ENCODE measurements around the gene EIF3J.

The EIF3J gene

DNA sequence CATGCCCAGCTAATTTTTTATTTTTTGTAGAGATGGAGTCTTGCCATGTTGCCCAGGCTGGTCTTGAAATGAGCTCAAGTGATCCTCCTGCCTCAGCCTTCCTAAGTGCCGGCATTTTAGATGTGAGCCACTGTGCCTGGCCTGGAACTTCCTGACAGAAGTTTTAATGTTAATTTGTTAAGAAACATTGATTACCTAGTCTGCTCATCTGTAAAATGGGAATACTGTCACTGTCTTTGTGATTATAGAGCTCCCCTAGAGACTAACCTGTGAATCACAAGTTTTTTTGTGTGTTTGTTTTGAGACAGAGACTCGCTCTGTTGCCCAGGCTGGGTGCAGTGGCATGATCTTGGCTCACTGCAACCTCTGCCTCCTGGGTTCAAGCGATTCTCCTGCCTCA lies 4.3 kb upstream of the EIF3J start:
- ATAC-seq, result no peak
- TF ChIP-seq, protein P1, sequence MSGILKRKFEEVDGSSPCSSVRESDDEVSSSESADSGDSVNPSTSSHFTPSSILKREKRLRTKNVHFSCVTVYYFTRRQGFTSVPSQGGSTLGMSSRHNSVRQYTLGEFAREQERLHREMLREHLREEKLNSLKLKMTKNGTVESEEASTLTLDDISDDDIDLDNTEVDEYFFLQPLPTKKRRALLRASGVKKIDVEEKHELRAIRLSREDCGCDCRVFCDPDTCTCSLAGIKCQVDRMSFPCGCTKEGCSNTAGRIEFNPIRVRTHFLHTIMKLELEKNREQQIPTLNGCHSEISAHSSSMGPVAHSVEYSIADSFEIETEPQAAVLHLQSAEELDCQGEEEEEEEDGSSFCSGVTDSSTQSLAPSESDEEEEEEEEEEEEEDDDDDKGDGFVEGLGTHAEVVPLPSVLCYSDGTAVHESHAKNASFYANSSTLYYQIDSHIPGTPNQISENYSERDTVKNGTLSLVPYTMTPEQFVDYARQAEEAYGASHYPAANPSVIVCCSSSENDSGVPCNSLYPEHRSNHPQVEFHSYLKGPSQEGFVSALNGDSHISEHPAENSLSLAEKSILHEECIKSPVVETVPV (CRISPR knock-in tag; IDR thresholded peaks at IDR 0.05), result no peak
- TF ChIP-seq ZNF565 (CRISPR knock-in tag; conservative IDR thresholded peaks at IDR 0.05; ENCODE audit: low read depth), result no peak
- TF ChIP-seq PPARA (CRISPR knock-in tag; IDR thresholded peaks at IDR 0.05; ENCODE audit: borderline replicate concordance), result no peak
- TF ChIP-seq, protein P2, sequence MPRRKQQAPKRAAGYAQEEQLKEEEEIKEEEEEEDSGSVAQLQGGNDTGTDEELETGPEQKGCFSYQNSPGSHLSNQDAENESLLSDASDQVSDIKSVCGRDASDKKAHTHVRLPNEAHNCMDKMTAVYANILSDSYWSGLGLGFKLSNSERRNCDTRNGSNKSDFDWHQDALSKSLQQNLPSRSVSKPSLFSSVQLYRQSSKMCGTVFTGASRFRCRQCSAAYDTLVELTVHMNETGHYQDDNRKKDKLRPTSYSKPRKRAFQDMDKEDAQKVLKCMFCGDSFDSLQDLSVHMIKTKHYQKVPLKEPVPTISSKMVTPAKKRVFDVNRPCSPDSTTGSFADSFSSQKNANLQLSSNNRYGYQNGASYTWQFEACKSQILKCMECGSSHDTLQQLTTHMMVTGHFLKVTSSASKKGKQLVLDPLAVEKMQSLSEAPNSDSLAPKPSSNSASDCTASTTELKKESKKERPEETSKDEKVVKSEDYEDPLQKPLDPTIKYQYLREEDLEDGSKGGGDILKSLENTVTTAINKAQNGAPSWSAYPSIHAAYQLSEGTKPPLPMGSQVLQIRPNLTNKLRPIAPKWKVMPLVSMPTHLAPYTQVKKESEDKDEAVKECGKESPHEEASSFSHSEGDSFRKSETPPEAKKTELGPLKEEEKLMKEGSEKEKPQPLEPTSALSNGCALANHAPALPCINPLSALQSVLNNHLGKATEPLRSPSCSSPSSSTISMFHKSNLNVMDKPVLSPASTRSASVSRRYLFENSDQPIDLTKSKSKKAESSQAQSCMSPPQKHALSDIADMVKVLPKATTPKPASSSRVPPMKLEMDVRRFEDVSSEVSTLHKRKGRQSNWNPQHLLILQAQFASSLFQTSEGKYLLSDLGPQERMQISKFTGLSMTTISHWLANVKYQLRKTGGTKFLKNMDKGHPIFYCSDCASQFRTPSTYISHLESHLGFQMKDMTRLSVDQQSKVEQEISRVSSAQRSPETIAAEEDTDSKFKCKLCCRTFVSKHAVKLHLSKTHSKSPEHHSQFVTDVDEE (CRISPR knock-in tag; IDR thresholded peaks at IDR 0.05), result no peak
- TF ChIP-seq ARNTL (CRISPR knock-in tag; IDR thresholded peaks at IDR 0.05; ENCODE audit: borderline replicate concordance, low read depth), result no peak
- TF ChIP-seq ZC3H10 (CRISPR knock-in tag; IDR thresholded peaks at IDR 0.05), result no peak
- no peak for TF ChIP-seq CSDC2 (CRISPR knock-in tag; IDR thresholded peaks at IDR 0.05)

DNA sequence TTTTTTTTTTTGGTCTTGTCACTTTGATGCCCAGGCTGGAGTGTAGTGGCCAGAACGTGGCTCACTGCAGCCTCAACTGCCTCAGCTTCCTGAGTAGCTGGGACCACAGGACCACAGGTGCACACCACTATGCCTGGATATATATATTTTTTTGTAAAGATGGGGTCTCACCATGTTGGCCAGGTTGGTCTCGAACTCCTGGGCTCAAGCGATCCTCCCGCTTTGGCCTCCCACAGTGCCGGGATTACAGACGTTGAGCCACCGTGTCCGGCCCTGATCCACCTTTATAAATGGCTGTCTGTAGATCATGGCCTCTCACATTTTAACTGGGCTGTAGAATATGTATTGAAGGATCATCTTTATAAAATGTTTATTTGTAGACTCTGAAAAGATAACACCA lies 1.9 kb upstream of the EIF3J start:
- ATAC-seq, result no peak
- no peak for TF ChIP-seq ZFP30 (CRISPR knock-in tag; IDR thresholded peaks at IDR 0.05)
- TF ChIP-seq ZC3H10 (CRISPR knock-in tag; IDR thresholded peaks at IDR 0.05), result no peak
- TF ChIP-seq GLIS3 (CRISPR knock-in tag; IDR thresholded peaks at IDR 0.05), result no peak
- TF ChIP-seq ZFP3 (CRISPR knock-in tag; IDR thresholded peaks at IDR 0.05), result no peak
- TF ChIP-seq, protein P1 (CRISPR knock-in tag; IDR thresholded peaks at IDR 0.05), result no peak
- TF ChIP-seq, protein P3, sequence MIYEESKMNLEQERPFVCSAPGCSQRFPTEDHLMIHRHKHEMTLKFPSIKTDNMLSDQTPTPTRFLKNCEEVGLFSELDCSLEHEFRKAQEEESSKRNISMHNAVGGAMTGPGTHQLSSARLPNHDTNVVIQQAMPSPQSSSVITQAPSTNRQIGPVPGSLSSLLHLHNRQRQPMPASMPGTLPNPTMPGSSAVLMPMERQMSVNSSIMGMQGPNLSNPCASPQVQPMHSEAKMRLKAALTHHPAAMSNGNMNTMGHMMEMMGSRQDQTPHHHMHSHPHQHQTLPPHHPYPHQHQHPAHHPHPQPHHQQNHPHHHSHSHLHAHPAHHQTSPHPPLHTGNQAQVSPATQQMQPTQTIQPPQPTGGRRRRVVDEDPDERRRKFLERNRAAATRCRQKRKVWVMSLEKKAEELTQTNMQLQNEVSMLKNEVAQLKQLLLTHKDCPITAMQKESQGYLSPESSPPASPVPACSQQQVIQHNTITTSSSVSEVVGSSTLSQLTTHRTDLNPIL (CRISPR knock-in tag; IDR thresholded peaks at IDR 0.05; ENCODE audit: low read depth), result no peak
- no peak for TF ChIP-seq ZNF70 (CRISPR knock-in tag; IDR thresholded peaks at IDR 0.05)
- TF ChIP-seq TOX (CRISPR knock-in tag; IDR thresholded peaks at IDR 0.05; ENCODE audit: borderline replicate concordance), result no peak
- TF ChIP-seq OSR1 (CRISPR knock-in tag; IDR thresholded peaks at IDR 0.05), result no peak
- TF ChIP-seq ZNF565 (CRISPR knock-in tag; conservative IDR thresholded peaks at IDR 0.05; ENCODE audit: low read depth), result no peak
- TF ChIP-seq, protein P4, sequence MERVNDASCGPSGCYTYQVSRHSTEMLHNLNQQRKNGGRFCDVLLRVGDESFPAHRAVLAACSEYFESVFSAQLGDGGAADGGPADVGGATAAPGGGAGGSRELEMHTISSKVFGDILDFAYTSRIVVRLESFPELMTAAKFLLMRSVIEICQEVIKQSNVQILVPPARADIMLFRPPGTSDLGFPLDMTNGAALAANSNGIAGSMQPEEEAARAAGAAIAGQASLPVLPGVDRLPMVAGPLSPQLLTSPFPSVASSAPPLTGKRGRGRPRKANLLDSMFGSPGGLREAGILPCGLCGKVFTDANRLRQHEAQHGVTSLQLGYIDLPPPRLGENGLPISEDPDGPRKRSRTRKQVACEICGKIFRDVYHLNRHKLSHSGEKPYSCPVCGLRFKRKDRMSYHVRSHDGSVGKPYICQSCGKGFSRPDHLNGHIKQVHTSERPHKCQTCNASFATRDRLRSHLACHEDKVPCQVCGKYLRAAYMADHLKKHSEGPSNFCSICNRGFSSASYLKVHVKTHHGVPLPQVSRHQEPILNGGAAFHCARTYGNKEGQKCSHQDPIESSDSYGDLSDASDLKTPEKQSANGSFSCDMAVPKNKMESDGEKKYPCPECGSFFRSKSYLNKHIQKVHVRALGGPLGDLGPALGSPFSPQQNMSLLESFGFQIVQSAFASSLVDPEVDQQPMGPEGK (CRISPR knock-in tag; IDR thresholded peaks at IDR 0.05; ENCODE audit: borderline replicate concordance), result no peak
- no peak for TF ChIP-seq BACH2 (CRISPR knock-in tag; IDR thresholded peaks at IDR 0.05; ENCODE audit: borderline replicate concordance)
- no peak for TF ChIP-seq ZNF8 (CRISPR knock-in tag; IDR thresholded peaks at IDR 0.05)
- no peak for TF ChIP-seq TCF4 (CRISPR knock-in tag; IDR thresholded peaks at IDR 0.05; ENCODE audit: borderline replicate concordance)
- no peak for TF ChIP-seq ESRRG (CRISPR knock-in tag; IDR thresholded peaks at IDR 0.05)
- TF ChIP-seq, protein P2 (CRISPR knock-in tag; IDR thresholded peaks at IDR 0.05), result no peak
- no peak for TF ChIP-seq SNAI2 (CRISPR knock-in tag; IDR thresholded peaks at IDR 0.05)
- TF ChIP-seq ISL1 (CRISPR knock-in tag; IDR thresholded peaks at IDR 0.05), result no peak
- TF ChIP-seq CSDC2 (CRISPR knock-in tag; IDR thresholded peaks at IDR 0.05), result no peak
- no peak for TF ChIP-seq PPARA (CRISPR knock-in tag; IDR thresholded peaks at IDR 0.05; ENCODE audit: borderline replicate concordance)
